ENCODE measurements around the gene ALDH4A1. TPM values are rescaled to one million over a fixed set of nuclear protein-coding genes. Genes with fewer than 3 reads are reported as not detected.

The ALDH4A1 gene
- total RNA-seq, 1 donor from 2014 or later, result 3.0 TPM

GRCh38 chr1:18939398-18940302, 37.3 kb upstream of the ALDH4A1 start:
- intact Hi-C loops (cut with micrococcal nuclease), result no loop called here

GRCh38 chr1:18938707-18939070, 36.3 kb upstream of the ALDH4A1 start:
- intact Hi-C loops (cut with micrococcal nuclease), result no loop called here

- intact Hi-C loops (cut with micrococcal nuclease), result no loop called here
These were observed 35.8 kb upstream of the ALDH4A1 start for GRCh38 chr1:18938008-18938706.

GRCh38 chr1:18937539-18937938, 35.2 kb upstream of the ALDH4A1 start:
- intact Hi-C loops (cut with micrococcal nuclease), result no loop called here

GRCh38 chr1:18936814-18937481, 34.6 kb upstream of the ALDH4A1 start:
- intact Hi-C loops (cut with micrococcal nuclease), result no loop called here

GRCh38 chr1:18936471-18936813, 34.1 kb upstream of the ALDH4A1 start:
- intact Hi-C loops (cut with micrococcal nuclease), result no loop called here

GRCh38 chr1:18934205-18935000, 32.0 kb upstream of the ALDH4A1 start:
- intact Hi-C loops (cut with micrococcal nuclease), result no loop called here

- intact Hi-C loops (cut with micrococcal nuclease), result no loop called here
These were observed 30.5 kb upstream of the ALDH4A1 start for GRCh38 chr1:18932879-18933278.

- intact Hi-C loops (cut with micrococcal nuclease), result no loop called here
These were observed 30.0 kb upstream of the ALDH4A1 start for GRCh38 chr1:18932387-18932786.

- intact Hi-C loops (cut with micrococcal nuclease), result no loop called here
These were observed 29.4 kb upstream of the ALDH4A1 start for GRCh38 chr1:18931730-18932129.

- intact Hi-C loops (cut with micrococcal nuclease), result no loop called here
These were observed 27.3 kb upstream of the ALDH4A1 start for GRCh38 chr1:18929686-18930085.

GRCh38 chr1:18928985-18929384, 26.6 kb upstream of the ALDH4A1 start:
- intact Hi-C loops (cut with micrococcal nuclease), result no loop called here

GRCh38 chr1:18928406-18928805, 26.1 kb upstream of the ALDH4A1 start:
- intact Hi-C loops (cut with micrococcal nuclease), result no loop called here

- intact Hi-C loops (cut with micrococcal nuclease), result loop anchor here (1.0 kb wide), 1 partner anchor 147 kb away; no protein-coding TSS in a partner anchor
These were observed 25.4 kb upstream of the ALDH4A1 start for GRCh38 chr1:18927654-18928272.

- intact Hi-C loops (cut with micrococcal nuclease), result loop anchor here (1.0 kb wide), 1 partner anchor 147 kb away; no protein-coding TSS in a partner anchor
These were observed 24.8 kb upstream of the ALDH4A1 start for GRCh38 chr1:18927082-18927653.

- intact Hi-C loops (cut with micrococcal nuclease), result loop anchor here (1.0 kb wide), 4 partner anchors 24 to 148 kb away; partner anchors contain the start of genes ALDH4A1 and IFFO2
These were observed 24.1 kb upstream of the ALDH4A1 start for GRCh38 chr1:18926315-18927081.

GRCh38 chr1:18925279-18925678, 22.9 kb upstream of the ALDH4A1 start:
- intact Hi-C loops (cut with micrococcal nuclease), result no loop called here

GRCh38 chr1:18924221-18924691, 21.9 kb upstream of the ALDH4A1 start:
- intact Hi-C loops (cut with micrococcal nuclease), result no loop called here

GRCh38 chr1:18923756-18924211, 21.4 kb upstream of the ALDH4A1 start:
- intact Hi-C loops (cut with micrococcal nuclease), result no loop called here
